Measurements from ENCODE around the gene JPH4.
"Not testable (repeated sequence)": the region's sequence is repeated elsewhere in the genome, so short reads cannot be mapped to it uniquely, and the experiment has no call there.

Gene JPH4

GRCh38 chr14:23608454-23608853 lies 29.9 kb upstream of the JPH4 start:
- DNase-seq (ENCODE audit: low spot score): no peak

- no peak for DNase-seq (ENCODE audit: low spot score)
Measured at GRCh38 chr14:23605931-23606585, 27.5 kb upstream of the JPH4 start.

- DNase-seq (ENCODE audit: low spot score): no peak
Measured at GRCh38 chr14:23604675-23605170, 26.1 kb upstream of the JPH4 start.

GRCh38 chr14:23604148-23604547 lies 25.6 kb upstream of the JPH4 start:
- no peak for DNase-seq (ENCODE audit: low spot score)

- DNase-seq (ENCODE audit: low spot score): no peak
Measured at GRCh38 chr14:23603103-23603502, 24.5 kb upstream of the JPH4 start.

- DNase-seq (ENCODE audit: low spot score): no peak
Measured at GRCh38 chr14:23602181-23603095, 23.8 kb upstream of the JPH4 start.

- DNase-seq (ENCODE audit: low spot score): no peak
Measured at GRCh38 chr14:23601845-23602180, 23.2 kb upstream of the JPH4 start.

- no peak for DNase-seq (ENCODE audit: low spot score)
Measured at GRCh38 chr14:23601424-23601823, 22.8 kb upstream of the JPH4 start.

GRCh38 chr14:23600806-23601205 lies 22.2 kb upstream of the JPH4 start:
- DNase-seq (ENCODE audit: low spot score): no peak

- no peak for DNase-seq (ENCODE audit: low spot score)
Measured at GRCh38 chr14:23600322-23600707, 21.7 kb upstream of the JPH4 start.

- not testable (repeated sequence) for DNase-seq (ENCODE audit: low spot score)
Measured at GRCh38 chr14:23594191-23594590, 15.6 kb upstream of the JPH4 start.

- DNase-seq (ENCODE audit: low spot score): no peak
Measured at GRCh38 chr14:23590198-23590597, 11.6 kb upstream of the JPH4 start.

- DNase-seq (ENCODE audit: low spot score): no peak
Measured at GRCh38 chr14:23589606-23590005, 11.0 kb upstream of the JPH4 start.

GRCh38 chr14:23588884-23589598 lies 10.5 kb upstream of the JPH4 start:
- peak; percentile 74 for DNase-seq (ENCODE audit: low spot score)

- DNase-seq (ENCODE audit: low spot score): not testable (repeated sequence)
Measured at GRCh38 chr14:23584527-23585203, 6.1 kb upstream of the JPH4 start.

GRCh38 chr14:23583761-23584526 lies 5.4 kb upstream of the JPH4 start:
- DNase-seq (ENCODE audit: low spot score): not testable (repeated sequence)

GRCh38 chr14:23582906-23583760 lies 4.5 kb upstream of the JPH4 start:
- no peak for DNase-seq (ENCODE audit: low spot score)

GRCh38 chr14:23580948-23581281 lies 2.3 kb upstream of the JPH4 start:
- no peak for DNase-seq (ENCODE audit: low spot score)

- DNase-seq (ENCODE audit: low spot score): no peak
Measured at GRCh38 chr14:23580152-23580926, 1.7 kb upstream of the JPH4 start.

GRCh38 chr14:23579739-23580138 lies 1.1 kb upstream of the JPH4 start:
- DNase-seq (ENCODE audit: low spot score): no peak
